Measurements from ENCODE around the gene MAF. TPM values are rescaled to one million over a fixed set of nuclear protein-coding genes. Genes with fewer than 3 reads are reported as not detected.

The MAF gene
- total and polyA plus RNA-seq, 2 experiments from 2014 or later: 0.91 to 2.5 TPM

DNA sequence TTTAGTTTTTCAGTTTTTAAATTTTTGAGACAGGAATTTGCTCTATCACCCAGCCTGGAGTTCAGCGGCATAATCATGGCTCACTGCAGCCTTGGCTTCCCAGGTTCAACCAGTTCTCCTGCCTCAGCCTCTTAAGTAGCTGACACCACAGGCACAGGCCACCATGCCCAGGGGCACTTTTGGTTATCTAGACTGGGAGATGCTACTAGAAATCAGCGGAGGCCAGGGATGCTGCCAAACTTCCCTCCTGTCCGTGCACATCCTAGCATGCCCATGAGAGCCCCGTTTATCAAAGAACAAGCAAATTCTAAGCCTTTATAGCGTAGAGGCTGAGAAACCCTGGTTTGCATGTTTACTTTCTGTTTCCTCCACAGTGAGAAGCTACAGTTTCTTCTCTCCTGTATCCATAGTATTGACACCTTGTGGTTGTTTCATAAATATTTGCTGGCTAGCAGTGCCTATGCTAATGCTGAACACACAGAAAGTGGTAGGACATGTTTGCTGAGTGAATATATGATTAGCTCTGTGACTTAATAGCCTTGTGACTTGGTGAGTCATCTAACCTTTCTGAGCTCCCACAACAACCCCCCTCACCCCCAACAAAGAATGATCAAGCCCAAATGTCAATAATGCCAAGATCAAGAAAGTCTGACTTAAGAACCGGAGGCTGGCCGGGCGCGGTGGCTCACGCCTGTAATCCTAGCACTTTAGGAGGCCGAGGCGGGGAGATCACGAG lies 39.2 kb upstream of the MAF start (continued):
- TF ChIP-seq EZH2phosphoT487 (IDR thresholded peaks at IDR 0.05; ENCODE audit: unreplicated experiment): no peak
- no peak for TF ChIP-seq EZH2 (IDR thresholded peaks at IDR 0.05; ENCODE audit: low read depth, unreplicated experiment)

- H3K4me1 ChIP-seq (ENCODE audit: insufficient read depth): no peaks in the 10 kb centered on the region
- no peaks in the 10 kb centered on the region for H4K20me1 ChIP-seq (replicated peaks; ENCODE audit: insufficient read depth)
- H3K27ac ChIP-seq (ENCODE audit: low read depth): no peak overlapping the region
- no peak for TF ChIP-seq CTCF (conservative IDR thresholded peaks at IDR 0.05; ENCODE audit: low read depth in 2 of 2)
- no peak for TF ChIP-seq REST (IDR thresholded peaks at IDR 0.05; ENCODE audit: unreplicated experiment)
- TF ChIP-seq EZH2 (IDR thresholded peaks at IDR 0.05; ENCODE audit: low read depth, unreplicated experiment): no peak
- TF ChIP-seq NANOG (IDR thresholded peaks at IDR 0.05; ENCODE audit: borderline replicate concordance): no peak
- TF ChIP-seq, protein P1, sequence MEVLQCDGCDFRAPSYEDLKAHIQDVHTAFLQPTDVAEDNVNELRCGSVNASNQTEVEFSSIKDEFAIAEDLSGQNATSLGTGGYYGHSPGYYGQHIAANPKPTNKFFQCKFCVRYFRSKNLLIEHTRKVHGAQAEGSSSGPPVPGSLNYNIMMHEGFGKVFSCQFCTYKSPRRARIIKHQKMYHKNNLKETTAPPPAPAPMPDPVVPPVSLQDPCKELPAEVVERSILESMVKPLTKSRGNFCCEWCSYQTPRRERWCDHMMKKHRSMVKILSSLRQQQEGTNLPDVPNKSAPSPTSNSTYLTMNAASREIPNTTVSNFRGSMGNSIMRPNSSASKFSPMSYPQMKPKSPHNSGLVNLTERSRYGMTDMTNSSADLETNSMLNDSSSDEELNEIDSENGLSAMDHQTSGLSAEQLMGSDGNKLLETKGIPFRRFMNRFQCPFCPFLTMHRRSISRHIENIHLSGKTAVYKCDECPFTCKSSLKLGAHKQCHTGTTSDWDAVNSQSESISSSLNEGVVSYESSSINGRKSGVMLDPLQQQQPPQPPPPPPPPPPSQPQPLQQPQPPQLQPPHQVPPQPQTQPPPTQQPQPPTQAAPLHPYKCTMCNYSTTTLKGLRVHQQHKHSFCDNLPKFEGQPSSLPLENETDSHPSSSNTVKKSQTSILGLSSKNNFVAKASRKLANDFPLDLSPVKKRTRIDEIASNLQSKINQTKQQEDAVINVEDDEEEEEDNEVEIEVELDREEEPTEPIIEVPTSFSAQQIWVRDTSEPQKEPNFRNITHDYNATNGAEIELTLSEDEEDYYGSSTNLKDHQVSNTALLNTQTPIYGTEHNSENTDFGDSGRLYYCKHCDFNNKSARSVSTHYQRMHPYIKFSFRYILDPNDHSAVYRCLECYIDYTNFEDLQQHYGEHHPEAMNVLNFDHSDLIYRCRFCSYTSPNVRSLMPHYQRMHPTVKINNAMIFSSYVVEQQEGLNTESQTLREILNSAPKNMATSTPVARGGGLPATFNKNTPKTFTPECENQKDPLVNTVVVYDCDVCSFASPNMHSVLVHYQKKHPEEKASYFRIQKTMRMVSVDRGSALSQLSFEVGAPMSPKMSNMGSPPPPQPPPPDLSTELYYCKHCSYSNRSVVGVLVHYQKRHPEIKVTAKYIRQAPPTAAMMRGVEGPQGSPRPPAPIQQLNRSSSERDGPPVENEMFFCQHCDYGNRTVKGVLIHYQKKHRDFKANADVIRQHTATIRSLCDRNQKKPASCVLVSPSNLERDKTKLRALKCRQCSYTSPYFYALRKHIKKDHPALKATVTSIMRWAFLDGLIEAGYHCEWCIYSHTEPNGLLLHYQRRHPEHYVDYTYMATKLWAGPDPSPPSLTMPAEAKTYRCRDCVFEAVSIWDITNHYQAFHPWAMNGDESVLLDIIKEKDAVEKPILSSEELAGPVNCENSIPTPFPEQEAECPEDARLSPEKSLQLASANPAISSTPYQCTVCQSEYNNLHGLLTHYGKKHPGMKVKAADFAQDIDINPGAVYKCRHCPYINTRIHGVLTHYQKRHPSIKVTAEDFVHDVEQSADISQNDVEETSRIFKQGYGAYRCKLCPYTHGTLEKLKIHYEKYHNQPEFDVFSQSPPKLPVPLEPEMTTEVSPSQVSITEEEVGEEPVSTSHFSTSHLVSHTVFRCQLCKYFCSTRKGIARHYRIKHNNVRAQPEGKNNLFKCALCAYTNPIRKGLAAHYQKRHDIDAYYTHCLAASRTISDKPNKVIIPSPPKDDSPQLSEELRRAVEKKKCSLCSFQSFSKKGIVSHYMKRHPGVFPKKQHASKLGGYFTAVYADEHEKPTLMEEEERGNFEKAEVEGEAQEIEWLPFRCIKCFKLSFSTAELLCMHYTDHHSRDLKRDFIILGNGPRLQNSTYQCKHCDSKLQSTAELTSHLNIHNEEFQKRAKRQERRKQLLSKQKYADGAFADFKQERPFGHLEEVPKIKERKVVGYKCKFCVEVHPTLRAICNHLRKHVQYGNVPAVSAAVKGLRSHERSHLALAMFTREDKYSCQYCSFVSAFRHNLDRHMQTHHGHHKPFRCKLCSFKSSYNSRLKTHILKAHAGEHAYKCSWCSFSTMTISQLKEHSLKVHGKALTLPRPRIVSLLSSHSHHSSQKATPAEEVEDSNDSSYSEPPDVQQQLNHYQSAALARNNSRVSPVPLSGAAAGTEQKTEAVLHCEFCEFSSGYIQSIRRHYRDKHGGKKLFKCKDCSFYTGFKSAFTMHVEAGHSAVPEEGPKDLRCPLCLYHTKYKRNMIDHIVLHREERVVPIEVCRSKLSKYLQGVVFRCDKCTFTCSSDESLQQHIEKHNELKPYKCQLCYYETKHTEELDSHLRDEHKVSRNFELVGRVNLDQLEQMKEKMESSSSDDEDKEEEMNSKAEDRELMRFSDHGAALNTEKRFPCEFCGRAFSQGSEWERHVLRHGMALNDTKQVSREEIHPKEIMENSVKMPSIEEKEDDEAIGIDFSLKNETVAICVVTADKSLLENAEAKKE (CRISPR knock-in tag; IDR thresholded peaks at IDR 0.05): no peak
- TF ChIP-seq STAT1 (IDR thresholded peaks at IDR 0.05; ENCODE audit: unreplicated experiment): no peak
- TF ChIP-seq CREB1 (CRISPR knock-in tag; IDR thresholded peaks at IDR 0.05; ENCODE audit: low read depth): no peak
- no peak for TF ChIP-seq JUNB (IDR thresholded peaks at IDR 0.05; ENCODE audit: unreplicated experiment)
- TF ChIP-seq, protein P2, sequence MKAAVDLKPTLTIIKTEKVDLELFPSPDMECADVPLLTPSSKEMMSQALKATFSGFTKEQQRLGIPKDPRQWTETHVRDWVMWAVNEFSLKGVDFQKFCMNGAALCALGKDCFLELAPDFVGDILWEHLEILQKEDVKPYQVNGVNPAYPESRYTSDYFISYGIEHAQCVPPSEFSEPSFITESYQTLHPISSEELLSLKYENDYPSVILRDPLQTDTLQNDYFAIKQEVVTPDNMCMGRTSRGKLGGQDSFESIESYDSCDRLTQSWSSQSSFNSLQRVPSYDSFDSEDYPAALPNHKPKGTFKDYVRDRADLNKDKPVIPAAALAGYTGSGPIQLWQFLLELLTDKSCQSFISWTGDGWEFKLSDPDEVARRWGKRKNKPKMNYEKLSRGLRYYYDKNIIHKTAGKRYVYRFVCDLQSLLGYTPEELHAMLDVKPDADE (IDR thresholded peaks at IDR 0.05): no peak
- TF ChIP-seq ZNF331 (CRISPR knock-in tag; IDR thresholded peaks at IDR 0.05; ENCODE audit: low read depth): no peak
- no peaks in the 10 kb centered on the region for H3K79me2 ChIP-seq (replicated peaks; ENCODE audit: insufficient read depth)
- H3K4me3 ChIP-seq: no peak overlapping the region
- no peaks in the 10 kb centered on the region for H3K27me3 ChIP-seq (ENCODE audit: insufficient read depth)
- H3K9me3 Mint-ChIP-seq: no peaks in the 10 kb centered on the region
- H3K36me3 ChIP-seq (ENCODE audit: insufficient read depth): no peaks in the 10 kb centered on the region
- peaks cover 8% of the 10 kb centered on the region; the same call in 1 of the 2 replicates for H3K9me2 ChIP-seq (ENCODE audit: insufficient read depth)
- H2AFZ ChIP-seq: no peak overlapping the region
- H3F3A ChIP-seq (replicated peaks; ENCODE audit: low read depth): no peaks in the 10 kb centered on the region
- peaks cover 5% of the 10 kb centered on the region for H3K27me3 Mint-ChIP-seq (ENCODE audit: insufficient read depth, low read depth, poor library complexity)
- ATAC-seq: no peak
- no peak overlapping the region for H3K27ac Mint-ChIP-seq
- H3K4me2 ChIP-seq: no peak overlapping the region
- H3K4me3 Mint-ChIP-seq: no peak overlapping the region
- no peaks in the 10 kb centered on the region; the same call in 2 of the 3 replicates for H3K4me1 Mint-ChIP-seq
- no peak for DNase-seq (ENCODE audit: low spot score)
- no peaks in the 10 kb centered on the region for H3K36me3 Mint-ChIP-seq (ENCODE audit: low read depth)
Measured at GRCh38 chr16:79638386-79638785, 37.8 kb upstream of the MAF start.

Data from GM23338 (cell line).